WTC11 (cell line): Measurements from ENCODE around the gene UROC1. TPM values are rescaled to one million over a fixed set of nuclear protein-coding genes. Genes with fewer than 3 reads are reported as not detected.

Source experiments
- ATAC-seq: fragments of 200-7000 bp; cut with Tn5 transposase; 2 replicates; pipeline ENCODE4 v1.10.0; 2021; ENCODE audit warnings: mild to moderate bottlenecking, moderate library complexity
- CTCF ChIA-PET: fragments of 300-600 bp; sonication (Branson Sonifier 250); formaldehyde crosslinking; loops from one replicate; lab custom pipeline; 2021; ENCODE audit warnings: antibody characterized with exemption; lab: Charles Lee
- POLR2A ChIA-PET: fragments of 350-600 bp; sonication (Branson Sonifier 250); formaldehyde crosslinking; loops from one replicate; lab custom pipeline; 2021; ENCODE audit warnings: antibody characterized with exemption; lab: Charles Lee
- DNase-seq: peaks from one replicate; pipeline ENCODE4 v3.0.0; 2021; ENCODE audit warnings: low spot score
- H3K27ac Mint-ChIP-seq: 2 replicates; pipeline ENCODE4 v1.8.0; 2021; ENCODE audit warnings: mixed read lengths
- H3K27me3 Mint-ChIP-seq: 2 replicates; pipeline ENCODE4 v1.8.0; 2021; ENCODE audit warnings: low read depth, mild to moderate bottlenecking, moderate library complexity, mixed read lengths
- H3K36me3 Mint-ChIP-seq: 2 replicates; pipeline ENCODE4 v1.8.0; 2021; ENCODE audit warnings: mixed read lengths
- H3K4me1 Mint-ChIP-seq: 2 replicates; pipeline ENCODE4 v1.8.0; 2022; ENCODE audit warnings: mixed read lengths
- H3K4me3 Mint-ChIP-seq: 2 replicates; pipeline ENCODE4 v1.8.0; 2021; ENCODE audit warnings: mild to moderate bottlenecking, moderate library complexity, mixed read lengths
- H3K9me3 Mint-ChIP-seq: 2 replicates; pipeline ENCODE4 v1.8.0; 2021; ENCODE audit warnings: mixed read lengths
- AFF4 ChIP-seq: sonication (generic); formaldehyde crosslinking; IDR thresholded peaks from 2 replicates; pipeline ENCODE4 v1.8.1; 2023; ENCODE audit warnings: mild to moderate bottlenecking, missing genetic modification reagents, borderline replicate concordance
- ARID4B ChIP-seq: sonication (generic); formaldehyde crosslinking; IDR thresholded peaks from 2 replicates; pipeline ENCODE4 v1.8.0; 2023; ENCODE audit warnings: missing genetic modification reagents, mild to moderate bottlenecking, borderline replicate concordance
- ATF2 ChIP-seq: sonication (generic); formaldehyde crosslinking; IDR thresholded peaks from 2 replicates; pipeline ENCODE4 v1.8.1; 2022; ENCODE audit warnings: low read depth, missing genetic modification reagents, borderline replicate concordance
- E2F5 ChIP-seq: sonication (generic); formaldehyde crosslinking; IDR thresholded peaks from 2 replicates; pipeline ENCODE4 v1.8.1; 2022; ENCODE audit warnings: mild to moderate bottlenecking, moderate library complexity, missing genetic modification reagents
- EMX1 ChIP-seq: fragments of 250-450 bp; sonication (Bioruptor Pico); IDR thresholded peaks from 2 replicates; pipeline ENCODE4 v1.8.0; 2021; ENCODE audit warnings: mild to moderate bottlenecking
- FOXK1 ChIP-seq: sonication (generic); formaldehyde crosslinking; IDR thresholded peaks from 2 replicates; pipeline ENCODE4 v1.8.0; 2022; ENCODE audit warnings: mild to moderate bottlenecking, moderate library complexity, missing genetic modification reagents
- FOXP1 ChIP-seq: sonication (generic); formaldehyde crosslinking; IDR thresholded peaks from 2 replicates; pipeline ENCODE4 v1.8.0; 2022; ENCODE audit warnings: missing genetic modification reagents, mild to moderate bottlenecking, moderate library complexity, borderline replicate concordance
- GABPB1 ChIP-seq: sonication (generic); formaldehyde crosslinking; IDR thresholded peaks from 2 replicates; pipeline ENCODE4 v1.8.1; 2023; ENCODE audit warnings: mild to moderate bottlenecking, missing genetic modification reagents
- GRHL2 ChIP-seq: fragments of 250-450 bp; sonication (Bioruptor Pico); IDR thresholded peaks from 2 replicates; pipeline ENCODE4 v1.8.0; 2022; ENCODE audit warnings: mild to moderate bottlenecking, moderate library complexity; ENCODE audit not compliant: insufficient replicate concordance, severe bottlenecking
- MYBL2 ChIP-seq: sonication (generic); formaldehyde crosslinking; IDR thresholded peaks from 2 replicates; pipeline ENCODE4 v1.8.1; 2023; ENCODE audit warnings: mild to moderate bottlenecking, moderate library complexity, missing genetic modification reagents
- NR1H2 ChIP-seq: sonication (generic); formaldehyde crosslinking; IDR thresholded peaks from 2 replicates; pipeline ENCODE4 v1.9.0; 2021; ENCODE audit warnings: mild to moderate bottlenecking, moderate library complexity, missing genetic modification reagents
- NR3C1 ChIP-seq: sonication (generic); formaldehyde crosslinking; conservative IDR thresholded peaks from 2 replicates; pipeline ENCODE4 v1.8.1; 2023; ENCODE audit warnings: low read depth, mild to moderate bottlenecking, missing genetic modification reagents
- ZBTB43 ChIP-seq: sonication (generic); formaldehyde crosslinking; IDR thresholded peaks from 2 replicates; pipeline ENCODE4 v1.8.1; 2023; ENCODE audit warnings: mild to moderate bottlenecking, missing genetic modification reagents
- ZNF121 ChIP-seq: sonication (generic); formaldehyde crosslinking; IDR thresholded peaks from 2 replicates; pipeline ENCODE4 v1.8.0; 2023; ENCODE audit warnings: missing genetic modification reagents
- total RNA-seq: library from RNA; stranded (reverse); gene quantifications from 3 replicates; pipeline ENCODE4 v1.2.3, GENCODE V29; 2021

UROC1 gene
- total RNA-seq, 1 experiment from 2014 or later, result not detected

GRCh38 chr3:126512026-126512425 is 5.5 kb downstream of the UROC1 start:
- no peak for DNase-seq
- CTCF ChIA-PET, result interaction anchor here (0.6 to 1.8 kb wide), 3 partner anchors 11 to 24 kb away, joined by 6 to 8 read pairs (median 7); no protein-coding TSS in a partner anchor
- no peak for TF ChIP-seq ATF2 (CRISPR knock-in tag)
- TF ChIP-seq AFF4 (CRISPR knock-in tag), result no peak
- TF ChIP-seq GABPB1, result no peak
- TF ChIP-seq NR1H2 (CRISPR knock-in tag), result no peak
- TF ChIP-seq FOXP1 (CRISPR knock-in tag), result no peak
- TF ChIP-seq MYBL2, result no peak
- TF ChIP-seq ARID4B (CRISPR knock-in tag), result no peak
- TF ChIP-seq GRHL2 (CRISPR knock-in tag), result no peak
- TF ChIP-seq EMX1 (CRISPR knock-in tag), result no peak
- TF ChIP-seq ZNF121 (CRISPR knock-in tag), result no peak
- TF ChIP-seq FOXK1 (CRISPR knock-in tag), result no peak
- no peak for TF ChIP-seq NR3C1 (CRISPR knock-in tag)
- no peak for TF ChIP-seq ZBTB43
- TF ChIP-seq E2F5 (CRISPR knock-in tag), result no peak
- no peak overlapping the region for H3K4me3 Mint-ChIP-seq
- H3K27ac Mint-ChIP-seq, result no peak overlapping the region
- H3K27me3 Mint-ChIP-seq, result no peaks in the 10 kb centered on the region
- H3K36me3 Mint-ChIP-seq, result no peaks in the 10 kb centered on the region
- no peaks in the 10 kb centered on the region for H3K9me3 Mint-ChIP-seq
- no peaks in the 10 kb centered on the region for H3K4me1 Mint-ChIP-seq
- ATAC-seq, result no peak
- POLR2A ChIA-PET, result no interaction called here
